Prostate gland (tissue), 2 donors: ENCODE results near the gene EDRF1.

Source experiments
- CTCF ChIP-seq, 4 experiments: fragments of 200-600 bp in 2 of 4; fragments of 450-650 bp in 2 of 4; sonication (generic) in 2 of 4; IDR thresholded peaks; 1 replicate in 3 of 4; 2 replicates in 1 of 4; pipeline ENCODE4 v1.5.1; 2016 to 2019; ENCODE audit warnings: antibody characterized with exemption in 4 of 4, mild to moderate bottlenecking in 2 of 4, moderate library complexity in 2 of 4
- POLR2A ChIP-seq: fragments of 450-650 bp; IDR thresholded peaks from one replicate; pipeline ENCODE4 v1.6.1; 2016; ENCODE audit warnings: antibody characterized with exemption, mild to moderate bottlenecking
- POLR2AphosphoS5 ChIP-seq: sonication (generic); formaldehyde crosslinking; IDR thresholded peaks from one replicate; pipeline ENCODE4 v1.6.1; 2017; ENCODE audit warnings: antibody characterized with exemption

- no peak for TF ChIP-seq CTCF (IDR thresholded peaks at IDR 0.05)
- TF ChIP-seq POLR2AphosphoS5, result no peak
- TF ChIP-seq POLR2A, result no peak
These were observed 36.4 kb upstream of the EDRF1 start, which contains the start of gene TEX36 for GRCh38 chr10:125683063-125683462.
